HG03025 (cell line): ENCODE measurements around the gene SETD3.

Experiments used
- ATAC-seq: cut with Tn5 transposase; IDR thresholded peaks from one replicate; pipeline ENCODE4 v1.9.1; 2021; ENCODE audit warnings: mild to moderate bottlenecking, moderate library complexity; ENCODE audit not compliant: unreplicated experiment, low FRiP score

The SETD3 gene

DNA sequence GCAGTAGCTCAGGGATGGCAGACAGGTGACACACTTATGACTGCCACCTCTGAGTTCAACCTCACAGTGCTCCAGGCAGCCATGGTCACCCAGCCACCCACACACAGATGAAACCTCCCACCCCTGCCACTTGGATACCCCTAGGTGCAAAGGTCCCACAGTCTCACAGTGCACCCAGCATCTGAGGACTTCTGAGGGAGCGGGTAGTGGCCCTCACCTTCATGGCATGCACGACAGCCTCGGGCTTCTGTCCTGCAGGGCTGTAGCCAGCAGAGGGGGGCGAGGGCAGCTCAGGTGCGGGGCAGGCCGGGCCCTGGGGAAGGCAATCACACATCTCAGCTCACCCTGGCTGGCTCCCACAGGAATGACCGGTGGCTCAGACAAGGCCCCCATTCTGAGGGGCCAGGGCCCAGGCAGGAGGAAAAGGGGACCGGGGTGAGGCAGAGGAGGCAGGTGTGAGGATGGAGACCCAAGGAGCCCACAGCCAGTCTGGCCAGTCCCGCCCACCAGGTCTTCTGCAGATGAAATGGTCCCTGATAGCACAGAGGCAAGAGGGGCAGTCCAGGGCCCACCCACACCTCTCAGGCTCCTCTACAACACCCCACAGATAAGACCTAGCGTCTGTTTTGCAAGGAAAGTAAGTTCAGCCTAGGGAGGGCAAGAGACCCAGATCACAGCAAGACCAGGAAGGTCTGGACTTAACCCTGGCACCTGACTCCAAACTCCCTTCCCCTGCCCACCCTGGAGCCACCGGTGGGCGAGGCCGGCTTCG lies 36.4 kb upstream of the SETD3 start:
- ATAC-seq: no peak

DNA sequence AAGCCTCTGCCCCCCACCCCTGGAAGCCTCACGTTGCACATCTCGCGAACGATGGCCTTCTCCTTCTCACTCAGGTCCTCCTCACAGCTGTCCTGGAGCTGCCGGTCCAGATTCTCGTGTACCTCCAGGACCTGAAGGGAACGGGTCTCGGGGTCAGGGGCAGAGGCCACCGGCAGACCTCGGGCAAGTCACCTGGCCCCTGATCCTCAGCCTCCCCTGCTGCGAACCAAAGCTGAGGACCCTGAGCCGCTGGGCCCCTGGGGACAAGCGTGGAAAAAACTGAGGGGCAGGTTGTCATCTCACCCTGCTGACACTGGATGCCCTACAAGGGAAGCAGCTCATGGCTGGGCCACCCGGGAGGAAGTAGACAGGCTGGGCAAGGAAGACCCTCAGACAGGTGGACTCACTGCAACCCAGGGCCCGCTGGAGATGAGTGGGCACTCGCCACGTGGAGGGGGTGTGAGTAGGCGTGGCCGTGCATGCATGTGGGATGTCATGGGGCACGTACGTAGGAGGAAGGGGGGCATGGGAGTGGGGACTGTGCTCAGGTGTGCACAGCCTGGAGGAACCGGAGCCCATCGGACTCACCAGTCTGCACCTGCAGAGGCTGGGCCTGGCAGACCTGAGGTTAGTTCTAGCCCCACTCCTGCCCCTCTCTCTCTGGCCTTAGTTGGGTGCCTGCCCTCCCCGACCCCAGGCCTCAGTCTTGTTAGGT lies 35.7 kb upstream of the SETD3 start:
- no peak for ATAC-seq

DNA sequence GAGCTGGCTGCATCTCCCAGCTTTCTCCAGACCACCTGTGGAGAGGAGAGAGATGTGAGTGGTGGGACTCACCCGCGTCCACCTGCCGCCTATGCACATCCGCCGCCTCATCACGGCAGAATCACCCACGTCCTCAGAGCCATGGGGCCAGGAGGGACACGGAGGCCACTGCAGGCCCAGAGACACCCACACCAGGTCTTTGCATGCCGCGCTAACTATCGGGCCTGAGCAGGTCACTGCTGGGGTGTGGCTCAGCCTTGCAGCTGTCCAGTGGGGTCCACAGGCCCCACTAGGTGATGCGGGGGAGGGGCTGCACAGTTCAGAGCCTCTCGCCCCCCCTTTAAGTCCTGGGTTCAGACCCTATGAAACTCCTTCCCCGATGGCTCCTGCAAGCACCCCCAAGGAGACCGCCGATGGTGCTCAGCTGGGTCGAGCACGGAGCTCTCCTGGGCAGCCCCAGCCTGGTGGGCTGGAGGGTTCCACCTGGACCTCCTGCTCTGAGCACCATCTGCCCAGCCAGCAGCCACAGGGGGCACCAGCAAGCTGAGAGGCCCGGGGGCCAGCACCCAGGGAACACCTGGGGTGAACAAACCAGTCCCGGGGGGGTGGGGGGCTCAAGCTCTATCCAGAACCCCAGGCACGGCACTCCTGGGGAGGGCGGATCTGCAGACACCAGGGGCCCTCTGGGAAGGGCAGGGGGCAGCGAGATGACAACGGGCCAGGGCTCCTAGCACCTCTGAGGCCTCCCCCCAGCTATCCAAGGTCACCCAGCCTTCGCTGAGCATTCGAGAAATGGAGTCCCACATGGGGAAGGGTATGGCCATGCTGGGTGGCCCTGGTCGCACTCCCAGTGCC lies 34.9 kb upstream of the SETD3 start:
- no peak for ATAC-seq

DNA sequence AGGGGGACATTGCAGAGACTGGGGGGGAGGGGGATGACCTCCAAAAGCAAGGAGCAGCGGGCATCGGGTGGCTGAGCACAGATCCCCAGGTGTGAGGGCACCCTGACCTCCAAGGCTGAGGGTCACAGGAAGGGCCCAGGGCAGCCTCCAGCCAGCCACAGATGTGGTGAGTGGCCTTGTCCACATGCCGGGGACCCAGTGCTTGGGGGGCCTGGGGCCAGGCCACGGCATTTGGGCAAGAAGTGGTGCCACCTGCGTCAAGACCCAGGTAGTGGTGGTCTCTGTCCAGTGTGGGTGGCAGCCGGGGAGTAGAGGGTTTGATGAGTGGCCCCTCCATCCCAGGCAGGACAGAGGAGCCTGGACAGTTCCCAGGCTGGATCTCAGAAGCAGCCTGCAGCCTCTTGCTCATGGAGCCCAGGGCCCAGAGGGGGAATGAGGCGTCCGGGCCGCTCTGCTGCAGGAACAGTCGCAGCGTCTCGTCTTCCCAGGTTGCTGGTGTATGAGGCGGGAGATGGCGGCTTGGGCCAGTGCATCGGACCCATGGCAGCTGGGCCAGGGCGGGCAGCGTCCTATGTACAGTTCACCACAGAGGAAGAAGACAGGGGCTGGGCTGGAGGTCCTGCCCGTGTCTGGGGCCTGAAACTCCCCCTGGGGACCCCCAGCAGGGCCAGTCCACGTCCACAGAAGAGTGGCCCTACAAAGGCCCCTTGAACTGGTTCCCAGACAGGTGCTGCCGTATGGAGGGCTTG lies 34.1 kb upstream of the SETD3 start:
- ATAC-seq: no peak

DNA sequence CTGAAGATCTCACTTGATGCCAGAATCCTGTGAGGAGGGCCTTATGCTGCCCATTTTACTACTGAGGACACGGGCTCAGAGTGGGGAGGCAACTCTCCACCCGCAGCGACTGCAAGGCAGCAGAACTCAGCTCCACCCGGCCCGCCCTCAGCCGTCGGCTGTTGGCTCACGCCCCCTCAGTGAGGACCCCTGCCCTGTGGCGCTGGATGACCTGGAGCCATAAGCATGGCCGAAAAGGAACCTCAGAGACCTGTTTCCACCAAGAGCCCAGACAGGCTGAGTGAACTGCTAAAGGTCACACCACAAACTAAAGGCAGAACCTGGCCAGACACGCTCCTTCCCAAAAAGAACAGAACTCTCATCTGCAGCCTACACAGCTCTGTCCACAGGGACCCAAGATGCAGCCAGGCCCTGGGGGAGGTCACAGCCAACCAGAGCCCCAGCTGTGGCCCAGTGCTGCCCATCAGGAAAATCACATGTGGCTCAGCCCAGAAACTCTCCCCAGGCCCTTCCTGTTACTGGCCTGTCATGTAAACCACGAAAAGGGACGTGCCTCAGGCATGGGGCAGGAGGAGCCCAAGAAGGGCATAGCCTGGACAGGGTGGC lies 33.4 kb upstream of the SETD3 start:
- no peak for ATAC-seq

DNA sequence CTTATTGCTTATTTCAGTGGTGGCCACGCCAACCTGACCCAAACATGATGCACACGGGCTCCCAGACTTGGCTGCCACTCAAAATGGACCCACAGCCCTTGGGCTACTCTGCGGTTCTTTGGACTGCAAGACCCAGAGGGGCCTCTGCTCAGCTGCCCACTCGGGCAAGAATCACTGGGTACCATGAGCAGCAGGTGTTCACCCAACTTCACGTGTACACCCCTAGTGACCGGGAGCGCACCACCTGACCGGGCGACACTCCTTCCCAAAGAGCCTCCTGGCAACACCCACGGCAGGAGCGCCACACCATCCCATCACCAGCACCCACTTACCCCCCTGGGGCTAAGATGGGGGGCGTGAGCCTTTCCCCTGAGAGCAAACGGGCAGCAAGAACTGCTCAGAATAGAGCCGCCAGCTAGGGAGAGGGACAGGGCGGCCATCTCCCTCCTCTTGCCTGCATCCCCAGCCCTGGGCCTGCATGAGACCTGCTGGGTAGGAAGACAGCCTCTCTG lies 32.6 kb upstream of the SETD3 start:
- ATAC-seq: no peak

DNA sequence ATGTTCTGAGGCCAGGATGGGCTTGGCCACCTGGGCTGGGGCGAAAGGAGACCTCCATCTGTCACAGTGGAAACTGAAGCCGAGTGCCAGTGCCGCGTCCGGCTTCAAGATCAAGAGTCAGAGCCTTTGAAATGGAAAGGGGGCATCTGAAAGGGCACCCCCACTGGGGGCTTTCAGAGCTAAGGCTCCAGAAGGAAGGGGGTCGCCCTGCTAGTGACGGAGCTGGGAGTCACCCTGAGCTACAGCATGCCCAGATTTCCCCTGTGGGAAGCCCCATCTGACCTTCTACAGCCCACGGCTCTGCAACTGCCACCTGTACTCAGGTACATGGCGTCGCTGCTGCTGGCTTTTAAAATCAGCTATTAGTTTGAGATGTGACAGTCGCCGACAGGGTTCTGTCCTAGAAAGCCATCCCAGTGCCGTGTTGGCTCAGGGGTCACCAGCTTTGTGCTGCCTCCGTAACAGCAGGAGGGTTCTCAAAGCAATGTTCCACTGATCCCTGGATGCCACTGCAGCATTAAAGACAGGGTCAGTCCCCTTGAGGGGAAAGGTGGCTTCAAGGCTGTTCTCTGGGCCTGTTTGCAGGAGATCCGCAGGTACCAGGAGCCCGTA lies 32.0 kb upstream of the SETD3 start:
- ATAC-seq: no peak

DNA sequence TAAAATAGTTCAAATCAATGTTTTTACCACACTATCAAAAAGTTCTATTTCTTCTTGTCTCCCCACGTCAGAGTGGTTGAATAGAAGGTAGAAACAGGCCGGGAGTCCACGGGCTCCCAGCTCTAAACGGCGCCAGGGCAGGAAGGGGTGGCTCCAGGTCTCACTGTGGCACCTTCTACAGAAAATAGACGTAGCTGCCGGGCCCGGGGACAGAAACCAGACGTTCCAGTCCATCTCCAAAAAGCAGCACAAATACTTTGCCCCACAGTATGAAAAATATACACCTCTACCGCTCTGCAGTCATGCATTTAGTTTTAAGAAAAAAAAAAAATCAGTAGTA lies 31.4 kb upstream of the SETD3 start:
- no peak for ATAC-seq

DNA sequence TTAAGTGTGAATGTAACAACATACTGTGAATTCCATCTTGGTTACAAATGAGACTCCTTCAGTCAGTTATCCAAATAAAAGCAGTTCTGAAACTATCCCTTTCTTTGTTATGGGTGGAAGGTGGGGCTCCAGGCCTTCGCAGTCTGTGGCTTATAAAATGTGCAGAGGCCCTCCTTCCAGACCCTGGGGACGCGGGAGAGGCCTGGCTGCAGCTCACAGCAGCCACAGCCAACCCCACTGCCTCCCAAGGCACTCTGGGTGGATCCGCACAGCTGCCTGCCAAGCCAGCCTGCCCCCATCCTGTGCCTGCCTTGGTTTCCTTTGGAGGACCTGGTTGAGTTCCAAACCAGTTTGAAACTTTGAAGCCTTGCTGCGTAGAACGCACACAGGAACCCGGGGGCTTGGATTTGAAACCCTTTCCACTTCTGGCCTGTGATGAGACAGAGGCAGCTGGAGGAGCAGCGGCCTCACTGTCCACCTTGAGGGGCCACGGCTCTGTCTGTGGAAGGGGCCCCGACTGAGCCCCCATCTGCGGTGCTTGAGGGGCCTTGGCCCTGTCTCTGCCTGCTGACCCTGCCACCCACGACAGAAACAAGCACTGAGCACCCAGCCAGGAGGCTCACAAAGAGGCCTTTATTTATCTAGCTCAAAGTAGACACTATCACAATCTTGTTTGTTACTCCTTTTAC lies 30.9 kb upstream of the SETD3 start:
- no peak for ATAC-seq

DNA sequence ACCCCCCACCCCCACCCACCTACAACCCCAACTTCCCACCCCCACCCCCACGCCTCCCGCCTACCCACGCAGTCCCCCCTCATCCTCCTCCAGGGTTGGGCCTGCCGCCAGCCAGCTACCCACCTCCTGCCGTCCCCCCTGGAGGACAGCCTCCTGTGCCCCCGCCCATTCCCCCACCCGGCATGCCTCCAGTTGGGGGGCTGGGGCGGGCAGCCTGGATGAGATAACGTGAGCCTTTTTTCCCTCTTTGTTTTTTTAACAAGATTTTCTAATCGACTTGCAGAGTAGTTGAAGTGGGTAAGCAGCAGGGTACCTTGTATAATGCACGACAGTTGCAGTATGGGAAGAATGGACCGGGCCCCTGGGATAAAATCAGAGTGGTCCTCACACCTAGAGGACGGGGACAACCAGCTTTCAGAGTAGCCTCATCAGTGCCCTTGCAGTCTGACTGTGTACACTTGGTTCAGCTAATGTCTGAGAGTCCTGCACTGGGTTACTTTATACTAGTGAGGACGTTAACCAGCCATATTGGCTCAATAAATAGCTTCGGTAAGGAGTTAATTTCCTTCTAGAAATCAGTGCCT lies 30.0 kb upstream of the SETD3 start:
- no peak for ATAC-seq

DNA sequence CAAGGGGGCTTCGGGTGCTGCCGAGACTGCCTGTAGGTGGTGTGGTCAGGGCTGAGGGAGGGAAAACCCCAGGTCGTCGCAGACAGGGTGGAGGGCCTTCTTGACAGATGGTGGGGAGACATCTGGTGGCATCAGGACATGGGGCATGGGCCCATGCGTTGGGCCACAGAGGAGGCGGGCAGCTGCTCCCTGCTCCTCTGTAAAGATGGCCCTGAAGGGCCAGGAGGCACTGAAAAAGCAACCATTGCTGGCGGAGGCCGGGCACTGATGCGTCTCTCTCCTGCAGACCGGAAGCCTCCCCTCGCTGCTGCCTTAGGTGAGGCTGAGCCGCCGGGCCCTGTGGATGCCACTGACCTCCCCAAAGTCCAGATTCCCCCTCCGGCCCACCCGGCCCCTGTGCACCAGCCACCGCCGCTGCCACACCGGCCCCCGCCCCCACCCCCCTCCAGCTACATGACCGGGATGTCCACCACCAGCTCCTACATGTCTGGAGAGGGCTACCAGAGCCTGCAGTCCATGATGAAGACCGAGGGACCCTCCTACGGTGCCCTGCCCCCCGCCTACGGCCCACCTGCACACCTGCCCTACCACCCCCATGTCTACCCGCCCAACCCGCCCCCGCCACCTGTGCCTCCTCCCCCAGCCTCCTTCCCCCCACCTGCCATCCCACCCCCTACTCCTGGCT lies 29.4 kb upstream of the SETD3 start:
- ATAC-seq: no peak

DNA sequence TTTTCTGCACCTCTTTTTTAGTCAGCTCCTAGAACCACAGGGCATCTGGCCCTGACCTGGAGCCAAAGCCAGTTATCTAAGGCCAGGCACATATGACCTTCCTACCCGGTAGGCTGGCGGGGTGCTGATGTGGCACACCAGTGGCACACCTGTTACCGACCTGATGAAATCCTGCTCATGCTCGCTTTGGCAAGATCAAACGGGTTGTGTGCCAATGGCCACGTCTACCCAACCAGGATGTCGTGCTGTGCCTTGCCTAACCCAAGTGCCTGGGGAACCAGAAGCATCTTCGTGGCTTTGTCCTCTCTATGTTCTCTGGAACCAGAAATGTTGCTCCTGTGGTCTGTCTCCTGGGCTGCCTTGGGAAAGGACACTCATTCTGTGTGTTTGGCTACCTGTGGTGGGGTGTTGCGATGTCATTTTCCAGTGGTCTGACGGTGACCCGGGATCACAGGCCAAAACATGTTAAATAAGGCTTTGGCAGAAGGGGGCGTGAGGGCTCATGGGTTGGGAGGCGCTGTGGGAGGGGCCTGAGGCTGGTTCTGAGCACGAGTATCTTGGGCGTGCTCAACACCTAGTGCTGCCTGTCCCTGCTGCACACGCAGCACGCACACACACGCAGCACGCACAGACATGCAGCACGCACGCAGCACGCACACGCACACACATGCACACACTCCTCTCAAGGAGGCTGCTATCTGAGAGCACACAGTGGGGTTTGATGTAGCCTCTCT lies 28.4 kb upstream of the SETD3 start:
- ATAC-seq: no peak

DNA sequence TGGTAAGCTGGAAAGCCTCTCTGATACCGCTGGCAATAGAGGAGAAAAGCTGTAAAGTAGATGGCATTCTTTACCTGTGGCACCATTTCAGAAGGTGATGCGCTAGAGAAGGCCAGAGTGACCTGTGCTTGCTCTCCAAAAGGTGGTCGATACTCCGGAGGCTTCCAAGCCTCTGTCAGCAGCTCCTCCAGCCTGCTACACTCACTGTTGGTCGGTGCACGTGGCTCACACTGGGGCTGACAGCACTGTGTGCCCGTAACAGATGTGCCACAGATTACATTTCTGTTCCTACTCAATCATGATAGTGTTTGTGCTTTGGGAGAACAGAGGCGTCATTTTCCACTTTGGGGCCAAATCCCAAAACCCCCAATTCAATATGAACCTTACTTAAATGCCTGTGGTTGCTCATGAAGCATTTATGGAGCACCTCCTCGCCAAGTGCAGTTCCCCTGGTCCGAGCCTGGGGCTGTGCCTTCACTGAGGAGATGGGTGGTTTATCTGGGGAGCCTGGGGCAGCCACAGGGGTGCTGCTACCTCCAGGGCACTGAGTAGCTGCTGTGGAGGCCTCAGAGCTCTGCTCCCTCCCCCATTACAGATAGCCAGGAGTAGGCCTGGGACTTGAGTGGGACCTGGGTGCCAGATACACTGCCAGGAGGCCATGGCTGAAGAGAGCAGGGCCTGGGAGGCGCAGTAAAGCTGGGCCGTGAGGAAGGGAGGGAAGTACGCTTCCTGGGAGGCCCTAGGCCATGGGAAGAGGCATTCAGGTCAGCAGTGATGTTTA lies 27.4 kb upstream of the SETD3 start:
- ATAC-seq: no peak

DNA sequence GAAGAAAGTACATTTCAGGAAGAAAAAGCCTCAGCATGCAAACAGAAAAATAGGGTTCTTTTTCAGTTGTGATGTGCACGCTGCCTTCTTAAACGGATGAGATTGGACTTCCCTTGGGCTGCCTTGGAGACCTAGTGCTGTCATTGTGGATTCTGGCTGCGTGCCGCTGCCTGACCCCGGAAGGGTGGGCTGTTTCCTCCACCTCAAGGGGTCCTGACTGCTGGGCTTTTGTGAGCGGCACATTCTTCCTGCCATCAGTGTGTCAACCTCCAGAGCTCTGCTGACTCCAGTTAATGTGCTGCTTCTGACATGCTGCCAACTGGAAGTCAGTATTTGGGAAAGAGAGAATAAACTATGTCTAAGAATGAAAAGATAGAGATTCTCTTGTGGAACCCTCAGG lies 25.6 kb upstream of the SETD3 start:
- no peak for ATAC-seq

DNA sequence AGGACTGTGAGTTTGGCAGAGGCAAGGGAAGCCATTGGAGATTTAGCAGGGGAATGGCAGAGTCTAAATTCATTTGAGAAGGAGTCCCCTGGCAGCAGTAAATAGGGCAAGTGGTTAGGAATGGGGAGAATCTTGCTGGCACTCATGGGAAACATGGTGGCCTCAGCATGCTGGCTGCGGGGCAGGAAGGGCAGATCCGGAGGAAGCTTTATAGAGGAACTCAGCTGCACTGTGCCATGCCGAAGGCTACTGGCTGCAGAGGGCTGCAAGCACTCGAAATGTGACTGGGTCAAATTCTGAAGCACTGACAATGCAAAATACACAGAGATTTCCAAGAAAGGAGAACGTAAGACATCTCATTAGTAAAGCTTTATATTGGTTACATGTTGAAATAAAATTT lies 24.4 kb upstream of the SETD3 start:
- no peak for ATAC-seq

DNA sequence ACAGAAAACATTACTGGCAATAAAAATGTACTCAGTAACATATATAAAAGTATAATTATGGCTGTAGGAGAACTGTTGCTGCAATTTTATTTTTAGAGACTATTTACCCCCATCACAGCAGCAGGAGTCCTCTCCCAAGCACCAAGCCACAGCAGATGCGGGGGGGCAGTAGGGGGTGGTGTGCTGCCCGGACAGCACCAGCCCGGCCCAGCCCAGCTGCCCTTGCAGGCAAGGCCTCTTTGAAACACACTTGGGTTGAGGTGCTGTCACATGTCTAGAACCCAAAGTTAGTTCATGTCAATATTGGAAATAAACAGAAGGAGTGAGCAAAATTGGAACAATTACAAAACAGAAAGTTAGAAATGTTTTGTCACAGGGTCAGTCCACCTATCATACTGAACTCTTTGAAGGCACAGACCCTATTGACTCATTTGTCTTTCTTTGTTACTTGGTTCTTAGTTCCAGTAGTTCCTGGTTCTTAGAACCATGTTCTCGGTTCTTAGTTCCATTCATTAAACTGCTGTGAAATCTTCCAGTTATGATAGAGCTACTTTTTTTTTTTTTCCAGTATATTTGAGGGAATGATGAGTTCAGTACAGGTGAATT lies 23.3 kb upstream of the SETD3 start:
- ATAC-seq: no peak
